Nephron (organoid): ENCODE data around the gene CAPN15.
A peak's percentile ranks its signal among the peaks of the same experiment; 100 is the strongest.

Source experiments
- H3K27ac Mint-ChIP-seq, 3 experiments: 2 replicates each; pipeline ENCODE4 v1.8.0; 2020; ENCODE audit warnings: mixed read lengths in 3 of 3, mild to moderate bottlenecking in 2 of 3, moderate library complexity in 1 of 3
- H3K27me3 Mint-ChIP-seq: 2 replicates; pipeline ENCODE4 v1.8.0; 2021; ENCODE audit warnings: low read depth, mild to moderate bottlenecking, moderate library complexity, mixed read lengths
- H3K36me3 Mint-ChIP-seq: 2 replicates; pipeline ENCODE4 v1.8.0; 2020; ENCODE audit warnings: low read depth, mixed read lengths
- H3K4me1 Mint-ChIP-seq: 2 replicates; pipeline ENCODE4 v1.8.0; 2020; ENCODE audit warnings: mixed read lengths
- H3K4me3 Mint-ChIP-seq, 3 experiments: 2 replicates each; pipeline ENCODE4 v1.8.0; 2020; ENCODE audit warnings: mild to moderate bottlenecking in 3 of 3, mixed read lengths in 3 of 3, moderate library complexity in 2 of 3
- H3K9me3 Mint-ChIP-seq: 2 replicates; pipeline ENCODE4 v1.8.0; 2020; ENCODE audit warnings: mixed read lengths
- CTCF ChIP-seq, 3 experiments: fragments of 200-600 bp; sonication (generic); IDR thresholded peaks; one replicate each; pipeline ENCODE4 v1.5.0; 2021; ENCODE audit warnings: antibody characterized with exemption in 3 of 3; ENCODE audit not compliant: unreplicated experiment in 3 of 3

Gene CAPN15

GRCh38 chr16:582218-582613 is 54.7 kb downstream of the CAPN15 start:
- TF ChIP-seq CTCF (IDR thresholded peaks at IDR 0.05; ENCODE audit: unreplicated experiment in 3 of 3) = no peak
- no peaks in the 10 kb centered on the region for H3K9me3 Mint-ChIP-seq
- peaks cover 11% of the 10 kb centered on the region for H3K4me1 Mint-ChIP-seq
- no peak overlapping the region for H3K27ac Mint-ChIP-seq
- H3K36me3 Mint-ChIP-seq = no peaks in the 10 kb centered on the region
- no peak overlapping the region for H3K4me3 Mint-ChIP-seq
- peaks cover 4% of the 10 kb centered on the region for H3K27me3 Mint-ChIP-seq

GRCh38 chr16:582614-583331 is 55.3 kb downstream of the CAPN15 start:
- H3K4me3 Mint-ChIP-seq = no peak overlapping the region
- no peaks in the 10 kb centered on the region for H3K36me3 Mint-ChIP-seq
- H3K27ac Mint-ChIP-seq = no peak overlapping the region
- peaks cover 16% of the 10 kb centered on the region for H3K4me1 Mint-ChIP-seq
- no peak for TF ChIP-seq CTCF (IDR thresholded peaks at IDR 0.05; ENCODE audit: unreplicated experiment in 3 of 3)
- H3K27me3 Mint-ChIP-seq = peaks cover 4% of the 10 kb centered on the region
- H3K9me3 Mint-ChIP-seq = no peaks in the 10 kb centered on the region

GRCh38 chr16:583470-583814 is 55.9 kb downstream of the CAPN15 start:
- Mint-ChIP-seq H3K4me3 (no peak overlapping the region), H3K27ac (no peak overlapping the region), H3K27me3 (peaks cover 4% of the 10 kb centered on the region), H3K36me3 (no peaks in the 10 kb centered on the region), H3K4me1 (peaks cover 16% of the 10 kb centered on the region), H3K9me3 (no peaks in the 10 kb centered on the region)
- no peak for TF ChIP-seq CTCF (IDR thresholded peaks at IDR 0.05; ENCODE audit: unreplicated experiment in 3 of 3)

- Mint-ChIP-seq H3K27me3 (peaks cover 4% of the 10 kb centered on the region), H3K36me3 (no peaks in the 10 kb centered on the region), H3K9me3 (no peaks in the 10 kb centered on the region), H3K4me1 (peaks cover 16% of the 10 kb centered on the region), H3K4me3 (no peak overlapping the region), H3K27ac (no peak overlapping the region)
- no peak for TF ChIP-seq CTCF (IDR thresholded peaks at IDR 0.05; ENCODE audit: unreplicated experiment in 3 of 3)
Observed at GRCh38 chr16:583815-584591, 56.5 kb downstream of the CAPN15 start.

- H3K27ac Mint-ChIP-seq = peak overlapping the region in 2 of 3 experiments; percentile 25 to 40
- TF ChIP-seq CTCF (IDR thresholded peaks at IDR 0.05; ENCODE audit: unreplicated experiment in 3 of 3) = no peak
- H3K4me1 Mint-ChIP-seq = peaks cover 16% of the 10 kb centered on the region
- H3K4me3 Mint-ChIP-seq = peak overlapping the region in 2 of 3 experiments; percentile 16 to 46
- no peaks in the 10 kb centered on the region for H3K36me3 Mint-ChIP-seq
- H3K27me3 Mint-ChIP-seq = peaks cover 4% of the 10 kb centered on the region
- H3K9me3 Mint-ChIP-seq = no peaks in the 10 kb centered on the region
Observed at GRCh38 chr16:585351-585750, 57.8 kb downstream of the CAPN15 start.
